ENCODE measurements around the gene MRPS5. TPM values are rescaled to one million over a fixed set of nuclear protein-coding genes. Genes with fewer than 3 reads are reported as not detected.
"Not testable (repeated sequence)": the region's sequence is repeated elsewhere in the genome, so short reads cannot be mapped to it uniquely, and the experiment has no call there.

Gene MRPS5
- total and polyA plus RNA-seq, 4 donors: 45.8 to 75.7 (median 64.6) TPM

- ATAC-seq (ENCODE audit: insufficient read depth, low FRiP score) (no peak), DNase-seq (no peak)
- Histone ChIP-seq H3K4me3 (no peak overlapping the region), H3K27me3 (ENCODE audit: control insufficient read depth in 3 of 3, insufficient read depth in 3 of 3, low read length in 2 of 3) (no peaks in the 10 kb centered on the region), H3K27ac (ENCODE audit: low read depth in 1 of 2, low read length in 1 of 2) (no peak overlapping the region), H3K4me1 (ENCODE audit: control insufficient read depth in 5 of 5, insufficient read depth in 5 of 5, low read length in 5 of 5) (no peaks in the 10 kb centered on the region), H3K9ac (ENCODE audit: insufficient read depth in 1 of 2, low read length in 2 of 2) (no peak overlapping the region), H3K9me3 (ENCODE audit: control insufficient read depth in 4 of 4, insufficient read depth in 3 of 4, low read length in 3 of 4) (no peaks in the 10 kb centered on the region), H3K36me3 (ENCODE audit: control insufficient read depth in 4 of 4, insufficient read depth in 4 of 4, low read length in 4 of 4) (peaks cover 28 to 58% (median 42%) of the 10 kb centered on the region in 4 donors)
- TF ChIP-seq CTCF (IDR thresholded peaks at IDR 0.05; ENCODE audit: control extremely low read depth, extremely low read depth): no peak
- WGBS, 2 donors: 50 to 76% methylated on average over 2 of the region's 2 CpGs
Measured at GRCh38 chr2:95106081-95106480, 15.5 kb downstream of the MRPS5 start.

- Histone ChIP-seq H3K27me3 (ENCODE audit: control insufficient read depth in 3 of 3, insufficient read depth in 3 of 3, low read length in 2 of 3) (no peaks in the 10 kb centered on the region), H3K4me3 (no peak overlapping the region), H3K4me1 (ENCODE audit: control insufficient read depth in 5 of 5, insufficient read depth in 5 of 5, low read length in 5 of 5) (no peaks in the 10 kb centered on the region), H3K9me3 (ENCODE audit: control insufficient read depth in 4 of 4, insufficient read depth in 3 of 4, low read length in 3 of 4) (no peaks in the 10 kb centered on the region), H3K9ac (ENCODE audit: insufficient read depth in 1 of 2, low read length in 2 of 2) (no peak overlapping the region), H3K36me3 (ENCODE audit: control insufficient read depth in 4 of 4, insufficient read depth in 4 of 4, low read length in 4 of 4) (peaks cover 35 to 62% (median 41%) of the 10 kb centered on the region in 4 donors), H3K27ac (ENCODE audit: low read depth in 1 of 2, low read length in 1 of 2) (no peak overlapping the region)
- 95 to 96% methylated on average over 8 of the region's 8 CpGs for WGBS, 2 donors
- ATAC-seq (ENCODE audit: insufficient read depth, low FRiP score) (no peak), DNase-seq (no peak)
- no peak for TF ChIP-seq CTCF (IDR thresholded peaks at IDR 0.05; ENCODE audit: control extremely low read depth, extremely low read depth)
Measured at GRCh38 chr2:95104606-95105005, 17.0 kb downstream of the MRPS5 start.

GRCh38 chr2:95099910-95100309 lies 21.7 kb downstream of the MRPS5 start:
- peaks cover 18 to 31% (median 21%) of the 10 kb centered on the region in 4 donors for H3K36me3 ChIP-seq (ENCODE audit: control insufficient read depth in 4 of 4, insufficient read depth in 4 of 4, low read length in 4 of 4)
- no peak for TF ChIP-seq CTCF (IDR thresholded peaks at IDR 0.05; ENCODE audit: control extremely low read depth, extremely low read depth)

GRCh38 chr2:95098273-95098672 lies 23.3 kb downstream of the MRPS5 start:
- not testable (repeated sequence) for H3K9me3 ChIP-seq (ENCODE audit: control insufficient read depth in 4 of 4, insufficient read depth in 3 of 4, low read length in 3 of 4); ATAC-seq (ENCODE audit: insufficient read depth, low FRiP score); H3K27ac ChIP-seq (ENCODE audit: low read depth in 1 of 2, low read length in 1 of 2); H3K27me3 ChIP-seq (ENCODE audit: control insufficient read depth in 3 of 3, insufficient read depth in 3 of 3, low read length in 2 of 3); H3K4me1 ChIP-seq (ENCODE audit: control insufficient read depth in 5 of 5, insufficient read depth in 5 of 5, low read length in 5 of 5); DNase-seq; H3K4me3 ChIP-seq; H3K9ac ChIP-seq (ENCODE audit: insufficient read depth in 1 of 2, low read length in 2 of 2)
- peaks cover 14 to 24% (median 19%) of the 10 kb centered on the region in 4 donors for H3K36me3 ChIP-seq (ENCODE audit: control insufficient read depth in 4 of 4, insufficient read depth in 4 of 4, low read length in 4 of 4)
- WGBS, 2 donors: 96 to 98% methylated on average over 5 of the region's 5 CpGs

More at GRCh38 chr2:95099910-95100309, 21.7 kb downstream of the MRPS5 start:
- no peaks in the 10 kb centered on the region for H3K9me3 ChIP-seq (ENCODE audit: control insufficient read depth in 4 of 4, insufficient read depth in 3 of 4, low read length in 3 of 4)
- no peak for DNase-seq
- no peak overlapping the region for H3K4me3 ChIP-seq
- H3K4me1 ChIP-seq (ENCODE audit: control insufficient read depth in 5 of 5, insufficient read depth in 5 of 5, low read length in 5 of 5): no peaks in the 10 kb centered on the region
- WGBS, 2 donors: 94 to 96% methylated on average over 2 of the region's 2 CpGs
- H3K9ac ChIP-seq (ENCODE audit: insufficient read depth in 1 of 2, low read length in 2 of 2): no peak overlapping the region
- ATAC-seq (ENCODE audit: insufficient read depth, low FRiP score): no peak
- H3K27me3 ChIP-seq (ENCODE audit: control insufficient read depth in 3 of 3, insufficient read depth in 3 of 3, low read length in 2 of 3): no peaks in the 10 kb centered on the region
- H3K27ac ChIP-seq (ENCODE audit: low read depth in 1 of 2, low read length in 1 of 2): no peak overlapping the region

Measured in lung (tissue), 12 donors.